Stimulated activated CD4-positive, alpha-beta T cell treated with anti-CD3 and anti-CD28 coated beads, Interleukin-12 subunit alpha, Interleukin-12 subunit beta, amount 100 ng/mL, for 24 hours (primary cell): ENCODE results near the gene RNF223.

Experiments
- DNase-seq, 2 experiments: peaks; one replicate each; pipeline ENCODE4 v3.0.0-alpha.2; 2020; ENCODE audit warnings: low read depth in 2 of 2

Gene RNF223

DNA sequence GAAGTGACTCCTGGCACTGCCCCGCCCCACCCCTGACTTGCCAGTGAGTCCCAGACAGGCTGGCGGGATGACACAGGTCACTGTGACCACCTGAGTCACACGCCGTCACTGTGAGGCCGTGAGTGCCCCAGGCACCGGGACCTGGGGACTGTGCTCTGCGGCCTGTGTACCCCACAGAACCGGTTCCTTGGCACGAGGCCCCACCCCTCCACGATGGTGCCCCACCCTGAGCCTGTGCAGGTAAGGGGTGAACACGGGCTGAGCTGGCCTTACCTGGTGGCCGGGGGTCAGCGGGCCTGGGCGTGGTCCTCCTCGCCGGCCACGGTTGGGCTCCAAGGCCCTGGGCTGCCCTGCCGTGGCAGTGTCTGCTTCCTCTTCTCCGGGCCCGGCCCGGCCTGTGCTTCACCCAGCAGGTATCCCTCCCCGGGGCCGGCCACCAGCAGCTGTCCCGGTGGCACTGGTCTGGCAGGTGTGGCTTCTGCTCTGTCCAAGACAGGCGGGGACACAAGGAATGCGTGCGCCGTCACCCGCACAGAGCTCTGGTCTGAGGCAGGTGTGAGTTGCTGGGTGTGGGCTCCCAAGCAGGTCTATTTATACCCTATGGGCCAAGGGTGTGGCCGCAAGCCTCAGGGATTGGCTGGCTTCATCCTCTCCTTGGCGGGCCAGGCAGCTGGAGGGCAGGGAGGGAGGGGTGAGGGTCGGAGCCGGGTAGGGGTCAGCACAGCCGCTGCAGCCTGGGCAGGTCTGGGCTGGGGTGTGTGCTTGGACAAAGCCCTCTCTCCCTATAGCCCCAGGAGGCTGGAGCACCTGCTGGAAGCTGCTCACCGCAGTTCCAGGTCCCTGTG, at the start of gene RNF223:
Gene RNF223 (minus strand): TSS at position 564 of the 845 bp plus-strand sequence. CDS start 1,740 bp downstream, outside the sequence.
- no peak for DNase-seq

DNA sequence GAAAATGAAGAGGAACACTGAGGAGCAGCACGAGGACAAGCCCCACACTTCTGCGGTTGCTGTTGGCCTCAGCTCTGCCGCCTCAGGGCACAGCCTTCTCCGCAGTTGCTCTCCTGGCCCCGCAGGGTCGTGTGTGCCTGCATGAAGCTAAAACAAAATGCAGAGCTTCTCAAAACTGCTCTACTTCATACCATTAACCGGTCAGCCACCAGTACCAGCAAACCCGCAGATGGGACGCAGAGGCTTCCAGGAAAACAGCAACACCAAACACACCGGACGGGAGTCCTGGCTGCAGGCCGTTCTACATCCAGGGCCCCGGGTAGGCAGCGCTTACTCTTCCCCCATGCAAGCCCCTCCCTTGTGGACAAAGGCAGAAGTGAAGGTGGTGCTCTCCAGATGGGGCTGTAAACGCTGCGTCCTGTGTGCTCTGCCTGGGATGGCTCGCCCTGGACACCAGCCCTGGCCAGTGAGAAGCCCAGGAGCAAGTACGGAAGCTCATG, 48.9 kb upstream of the RNF223 start:
- no peak for DNase-seq

DNA sequence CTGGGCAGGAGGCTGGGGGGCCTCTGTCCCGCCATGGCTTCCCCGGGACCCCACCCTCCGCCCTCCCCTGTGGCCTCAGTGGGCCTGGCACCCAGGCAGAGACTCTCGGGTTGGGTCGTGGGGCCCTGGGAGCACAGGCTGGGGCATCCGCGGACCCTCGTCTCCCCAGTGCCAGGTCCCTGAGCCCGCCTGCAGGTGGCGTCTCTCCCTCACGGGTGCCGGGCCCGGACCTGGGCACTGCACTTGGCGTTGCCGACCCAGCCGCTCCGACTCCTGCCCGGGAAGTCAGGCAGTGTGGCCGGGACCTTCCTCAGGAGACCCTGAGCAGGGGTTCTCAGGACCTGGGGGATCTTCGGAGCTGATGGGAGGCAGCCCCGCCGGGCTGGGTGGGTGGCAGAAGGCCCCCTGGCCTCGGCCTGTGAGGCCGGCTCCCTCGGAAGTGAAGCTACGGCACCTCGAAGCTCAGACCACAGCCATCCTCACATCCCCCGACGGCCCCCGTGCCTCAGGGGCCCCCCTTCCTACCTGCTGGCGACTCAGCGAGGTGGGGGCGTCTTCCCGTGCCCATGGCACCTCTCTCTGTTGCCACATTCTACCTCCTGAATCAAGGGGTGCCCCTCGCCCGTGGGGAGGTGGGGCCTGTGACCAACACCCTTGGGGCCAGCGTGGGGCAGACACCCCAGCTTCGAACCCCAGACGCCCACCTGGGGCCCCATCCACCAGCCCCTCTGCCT, 48.1 kb upstream of the RNF223 start:
- DNase-seq = peak; percentile 59 to 78

DNA sequence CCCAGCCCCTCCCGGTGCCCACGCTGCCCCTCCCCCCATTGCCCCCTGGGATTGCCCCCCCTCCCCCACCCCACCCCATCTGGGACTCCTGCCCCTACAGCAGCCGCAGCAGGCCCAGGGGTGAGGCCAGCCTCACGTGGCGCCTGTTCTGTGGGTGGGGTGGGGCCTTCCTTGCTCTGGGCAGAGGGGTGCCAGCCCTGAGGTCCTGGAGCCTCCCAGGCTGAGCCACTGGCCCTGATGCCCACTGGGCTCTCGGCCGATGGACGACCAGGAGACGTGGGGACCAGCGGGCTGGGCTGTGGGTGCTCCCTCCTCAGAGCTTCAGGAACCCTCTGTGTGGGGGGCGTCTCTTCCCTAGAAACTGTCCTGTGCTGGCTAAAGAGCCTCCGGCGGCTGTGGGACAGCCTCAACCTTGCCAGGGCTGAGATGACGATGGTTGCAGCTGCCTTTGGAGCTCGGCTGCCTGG, 47.5 kb upstream of the RNF223 start:
- no peak for DNase-seq

DNA sequence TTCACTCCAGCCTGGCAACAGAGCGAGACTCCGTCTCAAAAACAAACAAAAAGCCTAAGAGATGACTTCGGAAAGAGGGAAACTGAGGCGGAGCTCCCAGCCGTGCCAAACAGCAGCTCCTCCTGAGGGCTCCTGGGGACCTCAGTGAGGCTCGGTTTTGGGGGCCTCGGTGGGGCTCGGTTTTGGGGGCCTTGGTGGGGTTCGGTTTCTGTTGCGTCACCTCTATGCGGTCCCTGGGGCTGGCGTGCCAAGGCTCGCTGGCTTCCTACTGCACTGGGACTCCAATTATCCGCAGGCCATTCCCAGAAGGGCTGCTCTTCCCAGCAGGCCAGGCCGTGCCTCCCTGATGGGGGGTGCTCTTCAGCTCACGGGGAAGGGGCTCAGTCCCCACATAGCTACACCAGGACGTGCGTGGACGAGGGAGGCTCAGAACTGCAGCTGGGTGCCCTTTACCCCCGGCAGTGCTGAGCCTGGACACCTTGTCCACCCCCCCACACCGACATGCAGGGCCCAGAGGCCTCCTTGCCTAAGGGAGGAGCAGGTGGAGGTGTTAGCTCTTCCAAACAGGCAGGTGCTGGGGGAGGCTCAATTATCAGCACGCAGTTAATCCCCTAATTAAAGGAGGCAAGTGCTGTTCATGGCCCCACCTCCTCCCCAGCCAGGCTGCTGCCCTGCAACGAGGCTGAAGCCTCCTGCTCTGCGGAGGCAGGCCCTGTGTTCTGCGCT, 46.9 kb upstream of the RNF223 start:
- no peak for DNase-seq

DNA sequence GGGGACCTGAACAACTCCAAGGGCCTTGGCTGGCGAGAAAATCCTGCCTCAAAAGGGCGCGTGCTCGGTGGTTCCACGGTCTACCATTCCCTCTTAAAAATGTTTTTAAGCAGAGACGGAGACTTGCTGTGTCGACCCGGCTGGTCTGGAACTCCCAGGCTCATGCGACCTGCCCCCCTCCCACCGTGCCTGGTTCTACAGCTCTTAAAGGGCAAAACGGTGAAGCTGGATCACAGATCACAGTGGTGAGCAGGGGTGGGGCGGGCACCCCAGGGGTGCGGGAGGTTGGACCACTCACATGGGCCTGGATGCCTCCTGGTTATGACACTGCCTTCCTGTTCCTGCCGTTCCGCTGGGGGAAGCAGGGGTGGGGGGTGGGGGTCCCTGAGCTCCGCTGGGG, 46.0 kb upstream of the RNF223 start:
- DNase-seq = no peak

DNA sequence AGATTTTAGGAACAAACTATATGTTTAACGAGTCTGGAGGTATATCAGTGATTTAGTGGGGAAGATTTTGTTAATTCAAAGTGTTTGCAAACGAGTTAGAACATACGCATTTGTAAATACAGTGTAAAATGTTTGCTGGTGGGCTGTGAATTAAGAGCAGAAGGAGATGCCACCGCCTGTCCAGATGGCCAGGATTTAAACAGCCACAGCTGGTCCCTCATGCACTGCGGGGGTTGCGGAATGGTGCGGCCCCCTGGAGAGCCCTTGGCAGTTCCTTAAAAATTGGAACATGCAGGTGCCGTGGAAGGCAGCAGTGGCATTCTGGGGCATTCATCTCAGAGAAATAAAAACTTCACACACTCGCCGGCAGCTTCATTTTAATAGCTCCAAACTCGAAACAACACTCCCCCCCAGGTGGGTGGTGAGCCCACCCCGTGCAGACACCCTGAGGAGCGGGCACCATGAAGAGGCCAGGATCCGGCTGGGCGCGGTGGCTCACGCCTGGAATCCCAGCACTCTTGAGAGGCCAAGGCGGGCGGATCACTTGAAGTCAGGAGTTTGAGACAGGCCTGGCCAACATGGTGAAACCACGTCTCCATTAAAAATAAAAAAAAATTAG, 45.3 kb upstream of the RNF223 start:
- DNase-seq = no peak

DNA sequence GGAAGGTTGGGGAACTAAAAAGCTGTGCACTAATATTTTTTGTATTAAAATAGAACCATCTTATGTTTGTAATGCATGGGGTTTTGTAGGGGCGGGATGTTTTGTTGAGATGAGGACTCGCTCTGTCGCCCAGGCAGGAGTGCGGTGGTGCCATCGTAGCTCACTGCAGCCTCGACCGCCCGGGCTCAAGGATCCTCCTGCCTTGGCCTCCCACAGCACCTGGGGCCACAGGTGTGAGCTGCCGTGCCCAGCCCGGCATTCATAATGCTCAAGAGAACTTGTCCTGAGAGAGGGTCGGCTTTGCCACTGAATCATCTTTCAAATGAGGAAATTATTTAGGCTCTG, 44.7 kb upstream of the RNF223 start:
- DNase-seq = no peak

DNA sequence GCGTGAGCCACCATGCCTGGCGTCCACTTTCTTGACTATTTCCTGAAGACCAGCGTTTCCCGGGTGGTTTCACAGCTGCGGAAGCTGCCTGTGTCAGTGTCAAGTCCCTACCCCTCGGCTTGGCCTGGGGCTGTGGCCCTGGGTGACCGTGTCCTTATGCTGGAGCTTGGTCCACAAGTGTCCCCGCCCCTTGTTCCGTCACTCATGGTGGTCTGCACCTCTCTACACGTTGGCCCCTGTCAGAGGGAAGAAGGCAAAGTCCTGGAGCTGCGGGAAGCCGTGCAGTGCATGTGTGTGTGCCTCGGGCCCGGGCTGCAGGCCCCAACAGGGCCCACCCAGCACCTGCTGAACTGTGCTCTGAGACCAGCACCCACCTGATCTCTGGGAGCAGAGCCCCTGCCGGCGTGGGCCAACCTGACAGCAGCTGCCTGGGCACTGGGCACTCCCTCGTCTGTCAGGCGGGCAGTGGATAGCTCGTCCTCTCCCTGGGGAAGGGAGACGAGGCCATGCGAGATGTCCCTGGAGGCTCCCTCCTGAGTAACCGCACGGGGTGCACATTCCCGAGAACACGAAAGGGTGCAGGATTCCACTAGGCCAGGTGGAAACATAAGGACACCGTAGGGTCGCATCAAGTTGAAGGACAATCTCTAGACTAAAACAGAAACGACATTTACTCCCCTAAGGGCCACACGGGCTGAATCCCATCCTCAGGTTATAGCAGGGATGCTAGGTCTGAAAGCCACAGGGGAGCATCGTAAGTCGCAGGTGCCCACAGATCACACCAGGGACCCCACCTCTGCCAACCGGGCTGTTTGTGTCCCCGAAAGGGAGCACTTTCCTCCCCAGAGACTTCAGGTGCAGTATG, 44.1 kb upstream of the RNF223 start:
- DNase-seq = no peak

DNA sequence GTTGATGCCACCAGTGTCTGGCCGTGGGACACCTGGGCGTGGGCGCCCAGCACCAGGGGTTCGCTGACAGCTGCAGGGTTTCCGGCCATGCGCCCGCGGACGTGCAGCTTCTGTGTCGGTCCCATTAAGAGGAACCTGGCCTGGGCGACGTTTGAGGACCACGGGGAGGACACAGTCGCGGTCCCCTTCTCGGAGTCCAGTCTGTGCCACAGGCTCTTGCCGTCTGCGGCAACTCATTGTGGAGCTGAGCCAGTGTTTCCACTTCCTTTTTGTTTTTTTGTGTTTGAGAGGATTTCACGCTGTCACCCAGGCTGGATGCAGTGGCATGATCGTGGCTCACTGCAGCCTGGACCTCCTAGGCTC, 43.3 kb upstream of the RNF223 start:
- no peak for DNase-seq

DNA sequence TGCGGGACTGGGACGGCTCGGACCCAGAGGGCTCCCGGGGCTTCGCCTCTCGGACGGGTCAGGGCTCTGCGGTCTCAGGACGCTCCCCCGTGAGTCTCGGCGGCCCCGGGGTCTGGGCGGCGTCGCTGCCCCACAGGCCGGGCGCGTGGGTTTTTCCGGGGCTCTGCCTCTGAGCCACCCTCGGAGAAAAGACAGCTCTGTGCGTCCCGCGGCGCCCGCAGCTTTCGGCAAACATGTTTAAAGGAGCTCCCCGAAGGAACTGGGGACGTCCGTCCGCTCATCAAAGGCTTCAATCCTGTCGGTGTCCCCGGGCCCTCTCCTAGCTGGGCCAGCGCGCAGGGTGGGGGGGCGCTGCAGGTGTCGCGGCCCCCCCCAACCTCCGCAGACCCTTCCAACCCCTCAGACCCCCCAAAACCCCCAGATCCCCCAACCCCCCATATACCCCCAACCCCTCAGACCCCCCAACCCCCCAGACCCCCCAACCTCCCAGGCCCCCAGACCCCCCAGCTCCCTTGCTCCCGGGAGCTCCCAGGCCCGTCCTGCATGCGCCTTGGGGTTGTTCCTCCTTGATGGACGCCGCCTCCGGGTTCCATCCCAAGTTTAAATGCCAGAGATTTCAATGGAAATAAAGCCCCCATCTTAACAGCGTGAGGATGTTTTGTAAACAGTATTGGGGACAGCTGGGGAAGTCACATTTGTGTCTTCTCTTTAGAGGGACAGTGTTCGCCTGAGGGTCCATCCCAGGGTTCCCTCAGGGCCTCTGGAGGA, 42.8 kb upstream of the RNF223 start:
- DNase-seq = no peak

DNA sequence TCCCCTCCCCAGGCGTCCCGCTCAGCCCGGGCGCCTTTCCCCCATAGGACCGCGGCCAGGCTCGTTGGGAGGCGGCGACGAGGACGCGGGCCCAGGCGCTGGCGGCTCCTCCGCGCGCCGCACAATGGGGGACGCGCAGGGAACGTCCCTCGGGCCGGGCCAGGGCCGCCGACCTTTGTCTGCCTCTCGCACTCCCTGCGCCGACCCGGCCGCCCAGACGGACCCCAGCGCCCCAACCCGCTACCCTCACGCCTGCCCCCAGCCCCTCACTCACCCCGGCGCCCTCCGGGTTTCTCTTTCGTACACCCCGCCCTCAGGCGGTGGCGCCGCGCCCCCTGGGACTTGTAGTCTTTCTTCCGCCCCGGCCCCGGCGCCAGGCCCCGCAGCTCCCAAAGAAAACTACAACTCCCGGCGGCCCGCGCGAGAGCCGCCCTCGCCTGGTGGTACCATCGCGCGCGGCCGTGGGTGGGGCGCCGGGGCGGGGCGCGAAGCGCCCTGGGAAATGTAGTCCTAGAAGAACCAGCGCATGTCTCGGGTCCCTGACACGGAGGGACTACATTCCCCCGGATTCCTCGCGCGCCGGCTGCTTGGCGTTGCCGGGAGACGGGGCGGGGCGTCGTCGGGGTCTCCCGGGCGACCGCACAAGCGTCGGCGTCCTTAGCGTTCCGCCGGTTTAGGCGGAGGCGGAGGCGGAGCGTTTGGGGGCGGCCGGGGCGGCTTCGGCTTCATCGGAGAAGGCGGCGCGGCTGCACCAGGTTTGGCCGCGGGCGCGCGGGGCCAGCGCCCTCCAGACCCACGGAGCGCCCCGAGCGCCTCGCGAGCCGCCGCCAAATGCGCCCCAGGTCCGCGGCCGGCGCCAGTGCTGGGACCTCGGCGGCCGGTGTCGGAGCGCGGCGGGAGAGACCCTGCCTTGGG, 41.9 kb upstream of the RNF223 start, which contains the start of gene C1orf159:
Gene C1orf159 (minus strand): TSS at position 304 of the 915 bp plus-strand sequence. CDS start 24,546 bp downstream, outside the sequence.
- DNase-seq = peak; percentile 98

DNA sequence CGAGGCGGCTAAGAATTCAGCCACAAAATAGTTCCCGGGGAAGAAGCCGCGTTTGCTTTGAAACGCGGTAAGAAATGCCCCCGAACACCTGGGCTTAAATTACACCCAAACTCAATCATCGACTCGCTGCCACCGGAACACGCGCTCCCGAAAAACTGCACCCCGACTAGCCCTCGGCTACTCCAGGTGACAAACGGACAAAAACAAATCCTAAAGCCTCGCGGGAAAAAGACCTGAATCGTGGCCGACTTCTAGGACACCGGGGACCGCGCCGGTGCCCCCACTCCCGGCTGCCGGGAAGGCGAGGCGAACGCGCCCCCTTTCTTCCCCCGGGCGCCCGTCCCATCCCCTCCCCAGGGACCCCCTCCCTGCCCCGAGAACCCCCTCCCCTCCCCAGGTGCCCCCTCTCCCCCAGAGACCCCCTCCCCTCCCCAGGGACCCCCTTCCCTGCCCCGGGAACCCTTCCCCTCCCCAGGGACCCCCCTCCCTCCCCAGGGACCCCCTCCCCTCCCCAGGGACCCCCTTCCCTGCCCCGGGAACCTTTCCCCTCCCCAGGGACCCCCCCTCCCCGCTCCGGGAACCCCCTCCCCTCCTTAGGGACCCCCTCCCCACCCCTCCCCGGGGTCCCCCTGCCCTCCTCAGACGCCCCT, 41.2 kb upstream of the RNF223 start:
- DNase-seq = no peak

DNA sequence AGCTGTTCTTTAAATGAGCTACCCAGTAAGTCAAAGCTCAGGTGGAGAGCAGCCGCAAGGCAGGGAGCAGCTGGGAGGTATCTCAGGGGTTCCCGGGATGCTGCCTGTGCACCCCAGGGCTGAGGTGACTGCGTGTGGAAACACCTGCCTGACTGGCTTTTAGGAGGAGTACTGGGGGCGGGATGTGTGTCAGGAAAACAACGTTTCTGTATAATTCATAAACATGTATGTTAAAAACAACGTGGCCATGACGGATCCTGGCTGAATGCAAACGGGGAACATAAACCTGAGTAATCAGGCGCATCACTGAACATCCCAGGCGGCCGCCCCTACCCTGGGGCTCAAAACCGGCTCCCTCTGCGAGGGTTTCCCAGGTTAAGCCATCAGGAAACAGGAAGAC, 40.3 kb upstream of the RNF223 start:
- no peak for DNase-seq

DNA sequence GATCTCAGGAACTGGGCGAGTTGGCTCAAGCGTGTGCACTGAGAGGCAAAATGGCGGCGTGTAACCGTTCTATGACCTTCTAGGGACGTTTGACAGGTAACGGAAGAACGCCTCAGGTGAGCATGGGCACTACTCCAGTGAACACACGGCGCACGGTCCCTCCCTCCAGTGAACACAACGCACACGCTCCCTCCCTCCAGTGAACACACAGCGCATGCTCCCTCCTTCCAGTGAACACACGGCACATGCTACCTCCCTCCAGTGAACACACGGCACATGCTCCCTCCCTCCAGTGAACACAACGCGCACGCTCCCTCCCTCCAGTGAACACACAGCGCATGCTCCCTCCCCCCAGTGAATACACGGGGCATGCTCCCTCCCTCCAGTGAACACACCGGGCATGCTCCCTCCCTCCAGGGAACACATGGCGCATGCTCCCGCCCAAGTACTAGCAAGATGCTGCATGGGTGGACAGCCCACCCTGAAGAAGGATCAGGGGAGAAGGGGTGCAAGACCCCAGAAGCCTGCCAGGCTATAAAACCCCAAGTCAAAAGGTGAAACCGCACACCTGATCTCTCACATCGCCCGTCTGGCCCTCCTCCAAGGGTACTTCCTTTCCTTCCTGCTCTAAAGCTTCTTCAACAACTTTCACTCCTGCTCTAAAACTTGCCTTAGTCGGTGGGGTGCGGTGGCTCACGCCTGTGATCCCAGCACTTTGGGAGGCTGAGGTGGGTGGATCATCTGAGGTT, 38.3 kb upstream of the RNF223 start:
- no peak for DNase-seq

DNA sequence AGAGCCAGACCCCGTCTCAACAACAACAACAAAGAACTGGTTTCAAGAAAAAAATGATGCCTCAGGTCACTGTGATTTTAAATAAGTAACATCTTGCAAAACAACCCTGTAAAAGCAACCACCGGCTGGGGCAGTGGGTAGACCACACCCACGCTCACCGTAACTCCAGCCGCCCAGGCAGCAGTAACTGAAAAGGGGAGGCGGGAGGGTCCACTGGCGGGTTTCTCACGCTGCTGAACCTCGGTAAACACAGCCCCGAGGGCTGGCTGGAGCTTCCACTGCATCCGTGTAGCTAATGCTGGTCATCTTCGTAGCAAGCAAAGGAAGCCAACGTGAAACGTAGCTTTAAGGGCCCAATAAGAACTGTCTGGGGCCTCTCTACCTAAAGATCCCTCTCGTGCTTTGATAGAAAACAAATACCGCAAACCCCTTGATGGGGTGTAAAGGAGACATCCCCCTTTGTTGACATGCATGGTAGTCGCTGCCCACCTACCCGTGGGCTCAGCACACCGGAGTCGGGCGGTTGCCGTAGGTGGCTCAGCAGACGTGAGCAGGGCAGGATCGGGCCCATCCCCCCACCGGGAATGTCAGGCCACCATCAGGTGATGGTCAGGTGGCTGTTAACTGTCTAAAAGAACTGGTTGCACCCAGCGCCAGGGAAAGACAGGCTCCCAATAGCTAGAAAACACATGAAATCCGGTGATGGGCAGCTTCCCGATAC, 37.6 kb upstream of the RNF223 start:
- no peak for DNase-seq

DNA sequence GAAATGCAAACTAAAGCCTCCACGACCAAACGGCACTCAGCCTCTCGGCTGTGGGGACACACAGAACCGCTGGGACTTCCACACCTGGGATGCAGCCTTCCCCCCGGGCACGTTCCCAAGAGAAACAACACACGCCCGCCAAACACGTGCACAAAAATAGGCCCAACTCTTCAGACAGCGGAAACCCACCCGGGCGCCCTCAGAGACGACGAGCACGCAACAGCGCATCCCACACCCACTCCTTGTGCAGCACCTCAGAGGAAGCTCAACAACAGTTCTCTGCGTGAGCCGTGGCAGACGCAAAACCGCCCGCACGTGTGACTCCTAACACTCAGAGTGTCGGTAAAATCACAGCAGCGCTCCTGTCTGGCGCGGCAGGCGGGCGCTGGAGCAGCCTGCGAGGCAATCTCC, 36.5 kb upstream of the RNF223 start:
- DNase-seq = no peak
